ENCODE results near the gene ZNF831. TPM values are rescaled to one million over a fixed set of nuclear protein-coding genes. Genes with fewer than 3 reads are reported as not detected.

ZNF831 gene
- total RNA-seq, 1 experiment from 2014 or later, result 0.04 TPM

- TF ChIP-seq PRDM15 (CRISPR knock-in tag; IDR thresholded peaks at IDR 0.05), result no peak
- no peak for TF ChIP-seq ZNF396 (CRISPR knock-in tag; IDR thresholded peaks at IDR 0.05; ENCODE audit: borderline replicate concordance)
- TF ChIP-seq ZBTB21 (CRISPR knock-in tag; IDR thresholded peaks at IDR 0.05; ENCODE audit: borderline replicate concordance), result no peak
- no peak for TF ChIP-seq IRF1 (CRISPR knock-in tag; IDR thresholded peaks at IDR 0.05)
Measured at GRCh38 chr20:59145247-59145923, 18.2 kb upstream of the ZNF831 start (continued).

GRCh38 chr20:59145924-59146779 lies 17.5 kb upstream of the ZNF831 start:
- Mint-ChIP-seq H3K36me3 (no peaks in the 10 kb centered on the region), H3K27ac (no peak overlapping the region), H3K9me3 (peaks cover 7% of the 10 kb centered on the region; the same call in 1 of the 2 replicates), H3K4me1 (no peaks in the 10 kb centered on the region), H3K4me3 (no peak overlapping the region), H3K27me3 (ENCODE audit: low read depth) (peaks cover 3% of the 10 kb centered on the region)
- ChIA-PET CTCF (no interaction called here), POLR2A (no interaction called here)
- no peak for TF ChIP-seq ERG (CRISPR knock-in tag; IDR thresholded peaks at IDR 0.05)
- TF ChIP-seq GABPB1 (CRISPR knock-in tag; IDR thresholded peaks at IDR 0.05), result no peak
- no peak for TF ChIP-seq SOX15 (CRISPR knock-in tag; IDR thresholded peaks at IDR 0.05)
- TF ChIP-seq ESRRA (CRISPR knock-in tag; IDR thresholded peaks at IDR 0.05; ENCODE audit: borderline replicate concordance), result no peak
- TF ChIP-seq SMAD4 (CRISPR knock-in tag; IDR thresholded peaks at IDR 0.05), result no peak
- DNase-seq (ENCODE audit: low spot score), result no peak
- ATAC-seq, result no peak

GRCh38 chr20:59146780-59147565 lies 16.6 kb upstream of the ZNF831 start:
- ChIA-PET CTCF (no interaction called here), POLR2A (no interaction called here)
- H3K36me3 Mint-ChIP-seq, result no peaks in the 10 kb centered on the region
- TF ChIP-seq ATF2 (CRISPR knock-in tag; IDR thresholded peaks at IDR 0.05; ENCODE audit: borderline replicate concordance, low read depth) (no peak), AR (CRISPR knock-in tag; IDR thresholded peaks at IDR 0.05) (no peak), RORB (CRISPR knock-in tag; IDR thresholded peaks at IDR 0.05) (no peak), ATF6 (CRISPR knock-in tag; IDR thresholded peaks at IDR 0.05) (no peak), ZNF138 (CRISPR knock-in tag; conservative IDR thresholded peaks at IDR 0.05) (no peak), ZNF416 (CRISPR knock-in tag; IDR thresholded peaks at IDR 0.05) (no peak)

More at GRCh38 chr20:59146780-59147565, 16.6 kb upstream of the ZNF831 start:
- Mint-ChIP-seq H3K27me3 (ENCODE audit: low read depth) (peaks cover 3% of the 10 kb centered on the region), H3K4me1 (no peaks in the 10 kb centered on the region), H3K9me3 (0 out of 2 replicates have a peak, but pooled peaks cover under 1% of the 10 kb centered on the region), H3K27ac (no peak overlapping the region), H3K4me3 (no peak overlapping the region)
- DNase-seq (ENCODE audit: low spot score), result no peak
- no peak for ATAC-seq

All from WTC11 (cell line).